GM23338 (cell line): ENCODE measurements around the gene TYMP.

ENCODE experiments used
- EZH2 ChIP-seq: fragments of 200-600 bp; sonication (generic); IDR thresholded peaks from one replicate; pipeline ENCODE4 v1.8.0; 2017; ENCODE audit warnings: antibody characterized with exemption, mild to moderate bottlenecking, low read depth; ENCODE audit not compliant: unreplicated experiment
- EZH2phosphoT487 ChIP-seq: fragments of 200-600 bp; sonication (generic); IDR thresholded peaks from one replicate; pipeline ENCODE4 v1.8.1; 2018; ENCODE audit warnings: antibody characterized with exemption; ENCODE audit not compliant: unreplicated experiment
- POLR2AphosphoS5 ChIP-seq: IDR thresholded peaks from 2 replicates; pipeline ENCODE4 v1.6.1; 2016; ENCODE audit warnings: antibody characterized with exemption, low read depth
- STAT1 ChIP-seq: IDR thresholded peaks from one replicate; pipeline ENCODE4 v1.6.1; 2016; ENCODE audit warnings: antibody characterized with exemption; ENCODE audit not compliant: unreplicated experiment
- TF ChIP-seq, protein P1 (sequence below), 2 experiments: fragments of 200-600 bp in 1 of 2; sonication (generic) in 1 of 2; conservative IDR thresholded peaks; 2 replicates each; pipeline versions ENCODE4 v1.5.1 to v1.6.1; 2016 to 2017; ENCODE audit warnings: antibody characterized with exemption in 2 of 2, low read depth in 2 of 2, mild to moderate bottlenecking in 2 of 2, moderate library complexity in 1 of 2
- TF ChIP-seq, protein P2 (sequence below): IDR thresholded peaks from one replicate; pipeline ENCODE4 v1.6.1; 2018; ENCODE audit warnings: antibody characterized with exemption; ENCODE audit not compliant: unreplicated experiment

DNA sequence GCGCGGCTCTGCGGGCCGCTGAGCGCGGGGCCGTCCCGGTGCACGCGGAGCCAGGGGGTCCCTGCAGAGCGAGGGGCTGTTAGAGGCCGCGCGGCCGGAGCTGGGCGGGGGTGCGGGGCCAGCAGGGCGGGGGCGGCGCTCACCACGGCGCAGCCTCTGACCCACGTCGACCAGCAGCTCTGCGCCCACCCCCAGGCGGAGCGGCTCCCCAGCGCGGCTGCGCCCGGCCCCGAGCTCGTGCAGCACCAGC, 4.0 kb downstream of the TYMP start:
- TF ChIP-seq EZH2phosphoT487, result no peak
- TF ChIP-seq, protein P1, sequence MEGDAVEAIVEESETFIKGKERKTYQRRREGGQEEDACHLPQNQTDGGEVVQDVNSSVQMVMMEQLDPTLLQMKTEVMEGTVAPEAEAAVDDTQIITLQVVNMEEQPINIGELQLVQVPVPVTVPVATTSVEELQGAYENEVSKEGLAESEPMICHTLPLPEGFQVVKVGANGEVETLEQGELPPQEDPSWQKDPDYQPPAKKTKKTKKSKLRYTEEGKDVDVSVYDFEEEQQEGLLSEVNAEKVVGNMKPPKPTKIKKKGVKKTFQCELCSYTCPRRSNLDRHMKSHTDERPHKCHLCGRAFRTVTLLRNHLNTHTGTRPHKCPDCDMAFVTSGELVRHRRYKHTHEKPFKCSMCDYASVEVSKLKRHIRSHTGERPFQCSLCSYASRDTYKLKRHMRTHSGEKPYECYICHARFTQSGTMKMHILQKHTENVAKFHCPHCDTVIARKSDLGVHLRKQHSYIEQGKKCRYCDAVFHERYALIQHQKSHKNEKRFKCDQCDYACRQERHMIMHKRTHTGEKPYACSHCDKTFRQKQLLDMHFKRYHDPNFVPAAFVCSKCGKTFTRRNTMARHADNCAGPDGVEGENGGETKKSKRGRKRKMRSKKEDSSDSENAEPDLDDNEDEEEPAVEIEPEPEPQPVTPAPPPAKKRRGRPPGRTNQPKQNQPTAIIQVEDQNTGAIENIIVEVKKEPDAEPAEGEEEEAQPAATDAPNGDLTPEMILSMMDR (conservative IDR thresholded peaks at IDR 0.05; ENCODE audit: low read depth in 2 of 2), result no peak
- TF ChIP-seq, protein P2, sequence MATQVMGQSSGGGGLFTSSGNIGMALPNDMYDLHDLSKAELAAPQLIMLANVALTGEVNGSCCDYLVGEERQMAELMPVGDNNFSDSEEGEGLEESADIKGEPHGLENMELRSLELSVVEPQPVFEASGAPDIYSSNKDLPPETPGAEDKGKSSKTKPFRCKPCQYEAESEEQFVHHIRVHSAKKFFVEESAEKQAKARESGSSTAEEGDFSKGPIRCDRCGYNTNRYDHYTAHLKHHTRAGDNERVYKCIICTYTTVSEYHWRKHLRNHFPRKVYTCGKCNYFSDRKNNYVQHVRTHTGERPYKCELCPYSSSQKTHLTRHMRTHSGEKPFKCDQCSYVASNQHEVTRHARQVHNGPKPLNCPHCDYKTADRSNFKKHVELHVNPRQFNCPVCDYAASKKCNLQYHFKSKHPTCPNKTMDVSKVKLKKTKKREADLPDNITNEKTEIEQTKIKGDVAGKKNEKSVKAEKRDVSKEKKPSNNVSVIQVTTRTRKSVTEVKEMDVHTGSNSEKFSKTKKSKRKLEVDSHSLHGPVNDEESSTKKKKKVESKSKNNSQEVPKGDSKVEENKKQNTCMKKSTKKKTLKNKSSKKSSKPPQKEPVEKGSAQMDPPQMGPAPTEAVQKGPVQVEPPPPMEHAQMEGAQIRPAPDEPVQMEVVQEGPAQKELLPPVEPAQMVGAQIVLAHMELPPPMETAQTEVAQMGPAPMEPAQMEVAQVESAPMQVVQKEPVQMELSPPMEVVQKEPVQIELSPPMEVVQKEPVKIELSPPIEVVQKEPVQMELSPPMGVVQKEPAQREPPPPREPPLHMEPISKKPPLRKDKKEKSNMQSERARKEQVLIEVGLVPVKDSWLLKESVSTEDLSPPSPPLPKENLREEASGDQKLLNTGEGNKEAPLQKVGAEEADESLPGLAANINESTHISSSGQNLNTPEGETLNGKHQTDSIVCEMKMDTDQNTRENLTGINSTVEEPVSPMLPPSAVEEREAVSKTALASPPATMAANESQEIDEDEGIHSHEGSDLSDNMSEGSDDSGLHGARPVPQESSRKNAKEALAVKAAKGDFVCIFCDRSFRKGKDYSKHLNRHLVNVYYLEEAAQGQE, result no peak
- no peak for TF ChIP-seq STAT1
- no peak for TF ChIP-seq EZH2
- TF ChIP-seq POLR2AphosphoS5, result no peak
